Endothelial cell (in vitro differentiated cells): ENCODE measurements around the gene ULK1. TPM values are rescaled to one million over a fixed set of nuclear protein-coding genes. Genes with fewer than 3 reads are reported as not detected.

Experiments used
- DNase-seq: peaks from one replicate; pipeline ENCODE4 v3.0.0; 2021; ENCODE audit warnings: low spot score
- H3K27ac Mint-ChIP-seq: one replicate; pipeline ENCODE4 v1.8.0; 2021; ENCODE audit warnings: mixed read lengths, inconsistent platforms; ENCODE audit not compliant: unreplicated experiment
- H3K27me3 Mint-ChIP-seq: one replicate; pipeline ENCODE4 v1.8.0; 2021; ENCODE audit warnings: mild to moderate bottlenecking, moderate library complexity, mixed read lengths, inconsistent platforms; ENCODE audit not compliant: unreplicated experiment
- H3K36me3 Mint-ChIP-seq: one replicate; pipeline ENCODE4 v1.8.0; 2021; ENCODE audit warnings: mild to moderate bottlenecking, low read depth, mixed read lengths, inconsistent platforms; ENCODE audit not compliant: unreplicated experiment
- H3K4me1 Mint-ChIP-seq: one replicate; pipeline ENCODE4 v1.8.0; 2021; ENCODE audit warnings: mild to moderate bottlenecking, mixed read lengths, inconsistent platforms; ENCODE audit not compliant: unreplicated experiment
- H3K4me3 Mint-ChIP-seq: one replicate; pipeline ENCODE4 v1.8.0; 2021; ENCODE audit warnings: mild to moderate bottlenecking, mixed read lengths, inconsistent platforms; ENCODE audit not compliant: unreplicated experiment
- H3K9me3 Mint-ChIP-seq: one replicate; pipeline ENCODE4 v1.8.0; 2021; ENCODE audit warnings: mixed read lengths, inconsistent platforms; ENCODE audit not compliant: unreplicated experiment
- total RNA-seq: library from RNA; stranded (reverse); fragmentation: NEBNext Ultra II Directional; extraction: Animal tissue kit (Norgen Biotek cat#: 25700); gene quantifications from one replicate; pipeline ENCODE4 v1.2.1, GENCODE V29; 2021; ENCODE audit not compliant: unreplicated experiment
- TF ChIP-seq, protein P1 (sequence below): fragments of 200-600 bp; sonication (generic); IDR thresholded peaks from one replicate; pipeline ENCODE4 v1.5.0; 2021; ENCODE audit warnings: antibody characterized with exemption; ENCODE audit not compliant: unreplicated experiment

ULK1 gene
- total RNA-seq, 1 donor from 2014 or later, result 53.7 TPM

GRCh38 chr12:131896811-131897270, 2.4 kb downstream of the ULK1 start:
- Mint-ChIP-seq H3K27me3 (peaks cover 4% of the 10 kb centered on the region), H3K4me1 (no peaks in the 10 kb centered on the region), H3K36me3 (no peaks in the 10 kb centered on the region), H3K4me3 (peak overlapping the region; percentile 31), H3K9me3 (no peaks in the 10 kb centered on the region), H3K27ac (no peak overlapping the region)
- DNase-seq, result no peak
- TF ChIP-seq, protein P1, sequence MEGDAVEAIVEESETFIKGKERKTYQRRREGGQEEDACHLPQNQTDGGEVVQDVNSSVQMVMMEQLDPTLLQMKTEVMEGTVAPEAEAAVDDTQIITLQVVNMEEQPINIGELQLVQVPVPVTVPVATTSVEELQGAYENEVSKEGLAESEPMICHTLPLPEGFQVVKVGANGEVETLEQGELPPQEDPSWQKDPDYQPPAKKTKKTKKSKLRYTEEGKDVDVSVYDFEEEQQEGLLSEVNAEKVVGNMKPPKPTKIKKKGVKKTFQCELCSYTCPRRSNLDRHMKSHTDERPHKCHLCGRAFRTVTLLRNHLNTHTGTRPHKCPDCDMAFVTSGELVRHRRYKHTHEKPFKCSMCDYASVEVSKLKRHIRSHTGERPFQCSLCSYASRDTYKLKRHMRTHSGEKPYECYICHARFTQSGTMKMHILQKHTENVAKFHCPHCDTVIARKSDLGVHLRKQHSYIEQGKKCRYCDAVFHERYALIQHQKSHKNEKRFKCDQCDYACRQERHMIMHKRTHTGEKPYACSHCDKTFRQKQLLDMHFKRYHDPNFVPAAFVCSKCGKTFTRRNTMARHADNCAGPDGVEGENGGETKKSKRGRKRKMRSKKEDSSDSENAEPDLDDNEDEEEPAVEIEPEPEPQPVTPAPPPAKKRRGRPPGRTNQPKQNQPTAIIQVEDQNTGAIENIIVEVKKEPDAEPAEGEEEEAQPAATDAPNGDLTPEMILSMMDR, result no peak

DNA sequence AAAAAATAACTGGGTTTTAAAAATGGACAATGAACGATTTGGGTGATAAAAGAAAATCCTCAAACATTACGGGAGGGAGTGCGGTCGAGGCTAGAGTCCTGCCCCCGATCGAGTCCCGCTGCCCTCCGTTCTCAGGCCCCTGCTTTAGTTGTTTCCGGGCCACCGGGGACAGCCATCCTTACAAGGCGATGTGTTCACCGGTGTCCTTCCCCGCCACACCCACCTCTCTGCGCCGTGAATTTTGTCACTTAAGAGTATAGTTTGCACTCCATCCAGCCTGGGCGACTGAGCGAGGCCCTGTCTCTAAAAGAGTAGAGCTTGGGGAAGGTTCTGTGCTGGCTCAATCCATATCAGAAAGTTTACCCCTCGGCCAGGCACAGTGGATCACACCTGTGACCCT, 2.9 kb downstream of the ULK1 start:
- peak overlapping the region; percentile 21 for H3K4me3 Mint-ChIP-seq
- H3K27me3 Mint-ChIP-seq, result peaks cover 4% of the 10 kb centered on the region
- H3K36me3 Mint-ChIP-seq, result no peaks in the 10 kb centered on the region
- no peak for DNase-seq
- H3K9me3 Mint-ChIP-seq, result no peaks in the 10 kb centered on the region
- TF ChIP-seq, protein P1, result no peak
- H3K4me1 Mint-ChIP-seq, result no peaks in the 10 kb centered on the region
- H3K27ac Mint-ChIP-seq, result no peak overlapping the region

DNA sequence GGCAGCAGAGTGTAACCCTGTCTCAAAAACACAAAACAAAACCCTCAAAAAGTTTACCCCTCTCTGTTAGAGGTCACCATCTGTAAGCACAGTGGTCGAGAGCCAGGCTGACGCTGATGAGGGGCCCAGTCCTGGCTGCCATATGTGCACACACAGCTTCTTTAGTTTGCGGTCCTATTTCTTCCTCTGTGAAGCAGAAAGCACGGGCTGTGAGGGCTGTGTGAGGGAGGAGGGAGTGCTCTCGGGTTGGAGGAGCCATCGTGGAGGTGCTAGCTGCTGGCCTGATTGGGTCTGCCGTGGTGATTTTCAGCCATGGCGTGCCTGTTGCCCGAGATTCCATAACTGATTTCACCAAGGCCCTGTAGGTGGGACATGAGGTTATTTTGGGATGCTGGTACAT, 3.5 kb downstream of the ULK1 start:
- no peaks in the 10 kb centered on the region for H3K36me3 Mint-ChIP-seq

GRCh38 chr12:131900397-131900796, 6.0 kb downstream of the ULK1 start:
- no peak overlapping the region for H3K4me3 Mint-ChIP-seq
- DNase-seq, result no peak
- H3K27me3 Mint-ChIP-seq, result peaks cover 4% of the 10 kb centered on the region
- H3K27ac Mint-ChIP-seq, result no peak overlapping the region
- no peaks in the 10 kb centered on the region for H3K36me3 Mint-ChIP-seq
- no peaks in the 10 kb centered on the region for H3K4me1 Mint-ChIP-seq
- TF ChIP-seq, protein P1, result no peak
- no peaks in the 10 kb centered on the region for H3K9me3 Mint-ChIP-seq

More for the DNA sequence above, 3.5 kb downstream of the ULK1 start:
- no peak for DNase-seq
- Mint-ChIP-seq H3K9me3 (no peaks in the 10 kb centered on the region), H3K27me3 (peaks cover 4% of the 10 kb centered on the region), H3K4me3 (peak overlapping the region; percentile 56), H3K27ac (no peak overlapping the region), H3K4me1 (no peaks in the 10 kb centered on the region)
- TF ChIP-seq, protein P1, result no peak

DNA sequence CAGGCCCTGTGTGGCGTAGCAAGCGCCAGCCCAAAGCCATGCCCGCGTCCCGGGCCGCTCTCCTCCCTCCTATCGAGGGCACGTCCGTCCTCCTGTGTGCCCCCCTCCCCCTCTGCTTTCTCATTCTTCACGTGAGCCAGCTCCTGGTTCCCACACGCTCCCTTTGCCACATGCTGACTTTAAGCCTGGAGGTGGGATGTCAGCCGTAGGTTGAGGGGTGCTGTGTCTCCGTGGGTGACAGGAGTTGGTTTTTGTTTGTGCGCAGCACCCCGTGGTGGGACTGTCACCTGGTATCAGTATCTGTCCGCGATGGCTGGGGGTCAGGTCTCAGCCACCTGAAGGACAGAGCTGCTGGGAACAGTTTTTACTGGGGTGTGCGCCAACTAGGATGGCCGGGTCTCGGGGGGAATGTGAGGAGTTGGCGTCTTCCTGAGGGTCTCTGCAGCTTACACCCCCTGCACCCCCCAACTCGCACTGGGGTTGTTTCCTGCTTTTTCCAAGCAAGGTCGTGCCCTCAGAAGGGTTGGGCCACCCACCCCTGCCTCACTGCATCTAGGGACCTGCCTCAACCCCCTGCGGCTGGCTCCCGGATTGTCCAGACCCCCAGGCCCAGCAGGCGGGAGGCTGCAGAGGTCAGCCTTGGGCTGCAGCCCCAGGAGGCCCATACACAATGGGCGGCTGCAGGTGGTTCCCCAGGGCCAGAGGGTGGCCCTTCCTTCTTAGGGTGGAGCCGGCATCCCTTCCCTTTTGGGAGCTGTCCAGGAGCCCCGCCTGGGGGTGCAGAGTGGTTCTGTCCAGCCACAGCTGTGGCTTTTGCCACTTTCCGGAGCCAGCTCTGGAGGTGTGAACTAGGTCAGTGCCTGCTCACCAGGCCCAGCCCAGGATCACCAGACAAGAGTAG, 7.3 kb downstream of the ULK1 start:
- H3K27me3 Mint-ChIP-seq, result peaks cover 4% of the 10 kb centered on the region
- no peak overlapping the region for H3K4me3 Mint-ChIP-seq
- H3K9me3 Mint-ChIP-seq, result no peaks in the 10 kb centered on the region
- TF ChIP-seq, protein P1, result no peak
- no peak overlapping the region for H3K27ac Mint-ChIP-seq
- H3K4me1 Mint-ChIP-seq, result no peaks in the 10 kb centered on the region
- DNase-seq, result no peak
- H3K36me3 Mint-ChIP-seq, result no peaks in the 10 kb centered on the region
